Measurements from ENCODE around the gene NSRP1. TPM values are rescaled to one million over a fixed set of nuclear protein-coding genes. Genes with fewer than 3 reads are reported as not detected.

NSRP1 gene
- total RNA-seq, 1 donor = 12.7 TPM

GRCh38 chr17:30225112-30225511 is 108.5 kb downstream of the NSRP1 start:
- no peak overlapping the region for H3K4me2 ChIP-seq (ENCODE audit: insufficient read depth, low read length)
- H3K36me3 ChIP-seq (ENCODE audit: insufficient read depth, low read length) = no peaks in the 10 kb centered on the region
- no peak for TF ChIP-seq CTCF (IDR thresholded peaks at IDR 0.05; ENCODE audit: extremely low read depth, low read depth, low read length)
- no peak overlapping the region for H2AFZ ChIP-seq (ENCODE audit: low read length)
- H3K27ac ChIP-seq (ENCODE audit: low read depth, low read length) = no peak overlapping the region
- no peaks in the 10 kb centered on the region for H3K79me2 ChIP-seq (ENCODE audit: insufficient read depth, low read length)
- peaks cover 40% of the 10 kb centered on the region for H3K27me3 ChIP-seq (ENCODE audit: insufficient read depth, low read length)
- no peaks in the 10 kb centered on the region for H3K9me3 ChIP-seq (ENCODE audit: low read depth, low read length)
- H3K4me1 ChIP-seq (ENCODE audit: insufficient read depth, low read length) = no peaks in the 10 kb centered on the region
- no peak for DNase-seq (ENCODE audit: insufficient read length, low spot score, missing footprints)
- no peaks in the 10 kb centered on the region for H4K20me1 ChIP-seq (ENCODE audit: insufficient read depth, low read length)
- no peak overlapping the region for H3K4me3 ChIP-seq (ENCODE audit: insufficient read depth, low read length)

- no peaks in the 10 kb centered on the region for H3K36me3 ChIP-seq (ENCODE audit: insufficient read depth, low read length)
- H3K79me2 ChIP-seq (ENCODE audit: insufficient read depth, low read length) = no peaks in the 10 kb centered on the region
- no peak overlapping the region for H3K4me3 ChIP-seq (ENCODE audit: insufficient read depth, low read length)
- no peak overlapping the region for H2AFZ ChIP-seq (ENCODE audit: low read length)
- peaks cover 41% of the 10 kb centered on the region for H3K27me3 ChIP-seq (ENCODE audit: insufficient read depth, low read length)
- H3K4me1 ChIP-seq (ENCODE audit: insufficient read depth, low read length) = no peaks in the 10 kb centered on the region
- no peak for DNase-seq (ENCODE audit: insufficient read length, low spot score, missing footprints)
- no peaks in the 10 kb centered on the region for H3K9me3 ChIP-seq (ENCODE audit: low read depth, low read length)
- no peak overlapping the region for H3K27ac ChIP-seq (ENCODE audit: low read depth, low read length)
- no peak for TF ChIP-seq CTCF (IDR thresholded peaks at IDR 0.05; ENCODE audit: extremely low read depth, low read depth, low read length)
- H4K20me1 ChIP-seq (ENCODE audit: insufficient read depth, low read length) = no peaks in the 10 kb centered on the region
- H3K4me2 ChIP-seq (ENCODE audit: insufficient read depth, low read length) = no peak overlapping the region
Observed at GRCh38 chr17:30225919-30226553, 109.4 kb downstream of the NSRP1 start.

GRCh38 chr17:30226878-30227277 is 110.3 kb downstream of the NSRP1 start:
- H4K20me1 ChIP-seq (ENCODE audit: insufficient read depth, low read length) = no peaks in the 10 kb centered on the region
- peak; percentile 42 for DNase-seq (ENCODE audit: insufficient read length, low spot score, missing footprints)
- H3K4me1 ChIP-seq (ENCODE audit: insufficient read depth, low read length) = no peaks in the 10 kb centered on the region
- H3K79me2 ChIP-seq (ENCODE audit: insufficient read depth, low read length) = no peaks in the 10 kb centered on the region
- peaks cover 44% of the 10 kb centered on the region for H3K27me3 ChIP-seq (ENCODE audit: insufficient read depth, low read length)
- no peak for TF ChIP-seq CTCF (IDR thresholded peaks at IDR 0.05; ENCODE audit: extremely low read depth, low read depth, low read length)
- H3K27ac ChIP-seq (ENCODE audit: low read depth, low read length) = no peak overlapping the region
- H3K4me2 ChIP-seq (ENCODE audit: insufficient read depth, low read length) = no peak overlapping the region
- no peaks in the 10 kb centered on the region for H3K36me3 ChIP-seq (ENCODE audit: insufficient read depth, low read length)
- H3K4me3 ChIP-seq (ENCODE audit: insufficient read depth, low read length) = no peak overlapping the region
- no peak overlapping the region for H2AFZ ChIP-seq (ENCODE audit: low read length)
- H3K9me3 ChIP-seq (ENCODE audit: low read depth, low read length) = no peaks in the 10 kb centered on the region

- Histone ChIP-seq H3K4me2 (ENCODE audit: insufficient read depth, low read length) (no peak overlapping the region), H3K36me3 (ENCODE audit: insufficient read depth, low read length) (no peaks in the 10 kb centered on the region), H3K27me3 (ENCODE audit: insufficient read depth, low read length) (peaks cover 55% of the 10 kb centered on the region), H3K4me1 (ENCODE audit: insufficient read depth, low read length) (no peaks in the 10 kb centered on the region), H3K9me3 (ENCODE audit: low read depth, low read length) (no peaks in the 10 kb centered on the region), H2AFZ (ENCODE audit: low read length) (no peak overlapping the region), H4K20me1 (ENCODE audit: insufficient read depth, low read length) (no peaks in the 10 kb centered on the region), H3K4me3 (ENCODE audit: insufficient read depth, low read length) (no peak overlapping the region), H3K27ac (ENCODE audit: low read depth, low read length) (no peak overlapping the region), H3K79me2 (ENCODE audit: insufficient read depth, low read length) (no peaks in the 10 kb centered on the region)
- DNase-seq (ENCODE audit: insufficient read length, low spot score, missing footprints) = no peak
- no peak for TF ChIP-seq CTCF (IDR thresholded peaks at IDR 0.05; ENCODE audit: extremely low read depth, low read depth, low read length)
Observed at GRCh38 chr17:30228011-30228410, 111.4 kb downstream of the NSRP1 start.
